A172 (cell line): ENCODE data around the gene MICU1. TPM values are rescaled to one million over a fixed set of nuclear protein-coding genes. Genes with fewer than 3 reads are reported as not detected.
"Not testable (repeated sequence)": the region's sequence is repeated elsewhere in the genome, so short reads cannot be mapped to it uniquely, and the experiment has no call there.

ENCODE experiments used
- DNase-seq: peaks from one replicate; pipeline ENCODE4 v3.0.0-alpha.2; 2015; ENCODE audit warnings: low spot score
- total RNA-seq: library from RNA; depleted of rRNA; stranded (reverse); fragments of >200 nt; shearing (Covaris generic); gene quantifications from 2 replicates; pipeline ENCODE4 v1.2.3, GENCODE V29; 2014

Gene MICU1
- total RNA-seq, 1 experiment from 2014 or later = 85.2 TPM

GRCh38 chr10:72329290-72330068 is 296.4 kb downstream of the MICU1 start:
- DNase-seq = no peak

DNA sequence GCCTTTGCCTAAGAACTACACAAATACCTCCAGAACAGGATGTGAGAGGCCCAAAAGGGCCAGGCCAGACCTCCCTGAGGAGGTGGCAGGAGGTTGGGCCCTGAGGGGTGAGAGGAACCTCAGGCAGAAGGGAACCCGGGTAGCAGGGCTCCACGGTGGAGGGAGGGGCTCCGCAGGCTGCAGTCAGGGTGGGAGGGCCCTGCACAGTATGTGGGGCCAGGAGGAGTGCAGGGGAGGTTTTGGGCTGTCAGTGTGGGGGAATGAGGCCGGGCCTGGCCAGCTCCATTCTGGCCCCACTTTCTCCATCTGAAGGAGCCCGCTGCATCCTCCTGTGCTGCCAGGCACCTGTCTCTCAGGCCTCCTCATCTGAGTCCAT is 297.1 kb downstream of the MICU1 start:
- no peak for DNase-seq

DNA sequence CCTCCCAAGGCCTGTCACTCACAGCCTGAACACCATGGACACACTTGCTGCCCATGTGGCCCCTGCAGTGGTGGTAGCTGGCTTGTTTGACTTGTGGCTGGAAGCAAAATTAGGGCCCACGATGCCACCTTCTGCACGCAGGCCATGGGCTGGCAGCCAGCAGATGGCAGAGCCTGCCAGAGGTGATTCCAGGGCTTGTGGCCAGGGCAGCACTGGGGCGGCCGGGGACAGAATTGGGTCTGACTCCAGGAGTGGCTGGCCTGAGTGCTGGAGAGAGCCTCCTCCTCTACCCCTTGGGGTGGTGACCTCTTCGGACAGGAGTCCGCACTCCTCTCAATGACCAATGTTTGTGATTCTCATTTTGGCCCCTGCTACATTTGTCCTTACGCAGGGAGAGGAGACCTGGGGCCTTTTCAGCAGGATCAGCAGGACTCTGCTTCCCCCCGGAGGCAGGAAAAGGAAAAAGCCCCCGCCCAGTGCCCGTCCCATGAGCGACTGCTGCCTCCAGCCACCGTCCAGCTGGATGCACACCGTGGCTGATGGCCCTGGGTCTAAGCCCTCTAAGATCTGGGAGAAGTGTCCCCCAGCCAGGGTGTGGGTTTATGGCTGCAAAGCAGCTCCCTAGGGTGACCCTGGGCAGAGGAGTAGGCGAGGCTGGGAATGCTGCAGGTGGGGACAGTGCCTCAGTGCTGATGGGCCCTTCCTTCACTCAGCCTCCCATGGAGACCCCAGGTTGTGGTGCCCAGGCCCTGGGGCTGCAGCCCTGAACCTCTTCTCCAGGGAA is 297.6 kb downstream of the MICU1 start:
- peak; percentile 66 for DNase-seq

DNA sequence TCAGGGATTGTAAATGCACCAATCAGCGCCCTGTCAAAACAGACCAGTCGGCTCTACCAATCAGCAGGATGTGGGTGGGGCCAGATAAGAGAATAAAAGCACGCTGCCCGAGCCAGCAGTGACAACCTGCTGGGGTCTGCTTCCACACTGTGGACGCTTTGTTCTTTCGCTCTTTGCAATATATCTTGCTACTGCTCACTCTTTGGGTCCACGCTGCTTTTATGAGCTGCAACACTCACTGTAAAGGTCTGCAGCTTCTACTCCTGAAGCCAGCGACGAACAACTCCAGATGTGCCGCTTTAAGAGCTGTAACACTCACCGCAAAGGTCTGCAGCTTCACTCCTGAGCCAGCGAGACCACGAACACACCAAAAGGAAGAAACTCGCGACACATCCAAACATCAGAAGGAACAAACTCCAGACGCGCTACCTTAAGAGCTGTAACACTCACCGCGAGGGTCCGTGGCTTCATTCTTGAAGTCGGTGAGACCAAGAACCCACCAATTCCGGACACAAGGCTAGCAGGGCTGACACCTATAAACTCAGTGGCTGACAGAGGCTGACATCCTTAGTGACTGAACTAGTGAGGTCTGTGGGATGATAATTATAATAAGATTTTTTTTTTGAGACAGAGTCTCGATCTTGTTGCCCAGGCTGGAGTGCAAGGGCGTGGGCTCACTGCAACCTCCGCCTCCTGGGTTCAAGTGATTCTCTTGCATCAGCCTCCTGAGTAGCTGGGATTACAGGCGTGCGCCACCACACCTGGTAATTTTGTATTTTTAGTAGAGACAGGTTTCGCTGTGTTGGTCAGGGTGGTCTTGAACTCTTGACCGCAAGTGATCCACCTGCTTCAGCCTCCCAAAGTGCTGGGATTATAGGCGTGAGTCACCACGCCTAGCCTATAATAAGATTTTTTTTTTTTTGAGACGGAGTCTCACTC is 298.9 kb downstream of the MICU1 start:
- not testable (repeated sequence) for DNase-seq

DNA sequence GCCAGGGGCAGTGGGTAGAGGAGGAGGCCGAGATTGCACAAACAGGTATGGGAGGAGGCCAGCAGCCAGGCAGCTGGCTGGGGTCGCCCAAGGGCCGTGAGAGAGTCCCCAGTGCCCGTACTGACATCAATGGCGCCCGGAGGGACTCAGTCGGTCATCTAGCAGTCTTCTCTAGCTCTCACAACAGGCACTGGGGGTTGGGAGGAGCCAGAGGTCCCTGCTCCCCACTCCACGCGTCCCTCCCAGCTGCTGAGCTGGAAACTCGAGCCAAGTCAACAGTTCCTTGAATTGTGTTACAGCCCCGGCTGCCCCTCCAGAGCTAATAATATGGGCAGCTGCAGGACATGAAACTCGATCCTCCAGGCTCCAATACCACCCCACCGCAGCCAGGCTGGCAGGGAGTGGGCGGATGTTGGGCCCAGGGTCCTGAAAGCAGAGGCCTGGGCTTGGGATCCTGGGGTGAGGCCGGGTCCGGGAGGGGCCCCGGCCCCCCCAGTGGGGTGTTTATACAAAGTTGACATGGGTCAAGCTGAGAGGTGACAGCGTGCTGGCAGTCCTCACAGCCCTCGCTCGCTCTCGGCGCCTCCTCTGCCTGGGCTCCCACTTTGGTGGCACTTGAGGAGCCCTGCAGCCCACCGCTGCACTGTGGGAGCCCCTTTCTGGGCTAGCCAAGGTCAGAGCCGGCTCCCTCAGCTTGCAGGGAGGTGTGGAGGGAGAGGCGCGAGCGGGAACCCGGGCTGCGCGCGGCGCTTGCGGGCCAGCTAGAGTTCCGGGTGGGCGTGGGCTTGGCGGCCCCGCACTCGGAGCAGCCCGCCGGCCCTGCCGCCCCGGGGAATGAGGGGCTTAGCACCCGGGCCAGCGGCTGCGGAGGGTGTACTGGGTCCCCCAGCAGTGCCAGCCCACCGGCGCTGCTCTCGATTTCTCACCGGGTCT is 300.4 kb downstream of the MICU1 start:
- DNase-seq = not testable (repeated sequence)

DNA sequence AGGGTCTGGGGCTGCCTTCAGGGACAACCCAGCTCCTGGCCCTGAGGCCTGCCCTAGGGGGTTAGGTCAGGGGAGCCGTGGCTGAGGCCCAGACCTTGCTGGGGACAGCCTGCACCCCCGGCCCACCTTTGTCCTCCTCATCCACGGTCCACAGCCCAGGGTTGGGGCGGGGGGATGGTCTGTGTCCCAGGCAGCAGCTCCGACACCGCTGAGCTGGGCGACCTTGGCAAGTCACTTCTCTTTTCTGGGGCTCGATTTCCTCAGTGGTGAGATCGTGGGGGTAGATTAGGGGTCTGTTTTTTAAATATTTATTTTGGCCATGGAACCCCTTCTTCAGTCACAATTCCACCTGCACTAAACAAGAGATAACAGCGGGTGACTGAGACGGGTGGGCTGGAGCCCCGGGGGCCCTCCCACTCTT is 302.1 kb downstream of the MICU1 start:
- DNase-seq = no peak

DNA sequence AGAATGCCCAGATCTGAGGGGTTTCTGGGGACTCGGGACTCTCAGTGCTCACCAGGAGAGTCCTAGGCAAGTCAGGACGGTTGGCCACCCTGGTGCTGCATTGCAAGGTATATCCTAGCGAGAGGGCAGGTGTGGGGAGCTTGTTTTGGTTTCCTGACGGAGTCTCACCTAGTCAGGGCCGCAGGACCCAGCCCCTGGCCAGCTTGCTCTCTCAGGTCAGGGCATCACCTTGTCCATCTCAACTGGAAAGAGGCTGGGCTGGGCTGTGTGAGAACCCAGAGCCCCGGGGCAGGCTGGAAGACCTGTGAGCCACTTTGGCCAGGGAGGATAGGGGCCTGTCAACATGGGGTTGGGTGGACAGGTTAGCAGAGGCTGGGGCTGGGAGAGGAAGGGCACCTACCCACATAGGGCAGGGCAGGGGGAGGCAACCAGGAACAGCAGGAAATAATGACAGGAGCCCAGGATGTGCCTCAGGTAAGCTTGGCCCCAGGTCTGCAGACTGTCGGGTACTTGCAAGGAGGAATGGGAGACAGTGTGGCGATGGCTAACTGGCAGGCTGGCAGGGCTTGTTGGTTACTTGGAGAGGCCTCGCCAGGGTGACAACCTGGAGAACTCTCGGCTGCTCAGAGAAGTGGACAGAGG is 302.6 kb downstream of the MICU1 start:
- DNase-seq = no peak

DNA sequence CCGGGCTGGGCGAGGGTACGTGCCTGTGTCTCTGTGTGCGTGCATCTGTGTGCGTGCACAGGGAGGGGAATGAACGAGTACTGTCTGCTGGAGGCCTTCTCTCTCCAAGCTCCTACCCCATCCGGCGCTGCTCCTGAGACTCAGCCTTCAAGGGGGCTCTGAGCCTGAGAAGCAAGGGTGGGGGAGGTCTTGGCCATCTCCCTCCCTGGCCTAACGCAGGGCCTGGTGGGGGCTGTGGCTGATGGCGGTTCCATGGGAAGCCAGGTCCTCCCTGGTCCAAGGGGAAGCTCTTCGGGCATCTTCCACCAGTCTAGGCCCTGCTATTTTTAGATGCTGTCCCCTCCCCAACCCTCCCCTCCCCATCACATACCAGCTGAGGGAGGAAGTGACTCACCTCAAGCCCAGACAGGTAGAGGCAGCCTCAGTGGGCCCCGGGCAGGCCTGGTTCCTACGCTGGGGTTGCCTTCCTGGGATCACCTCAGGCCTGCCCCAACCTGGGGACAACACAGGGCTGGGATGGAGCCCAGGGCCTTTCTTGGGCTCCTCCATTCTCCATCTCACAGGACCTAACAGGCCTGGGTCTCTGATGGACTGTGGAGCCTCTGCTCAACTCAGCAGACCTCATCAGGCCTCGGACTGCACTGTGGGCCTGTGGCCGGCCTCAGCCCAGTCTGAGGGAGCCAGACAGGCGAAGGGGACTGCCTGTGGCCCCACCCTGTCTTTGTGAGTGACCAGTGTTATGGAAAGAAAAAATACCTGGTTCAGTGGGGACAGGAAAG is 303.4 kb downstream of the MICU1 start:
- DNase-seq = no peak

GRCh38 chr10:72322030-72322279 is 303.9 kb downstream of the MICU1 start:
- no peak for DNase-seq

- DNase-seq = no peak
Observed at GRCh38 chr10:72321248-72322029, 304.4 kb downstream of the MICU1 start.

DNA sequence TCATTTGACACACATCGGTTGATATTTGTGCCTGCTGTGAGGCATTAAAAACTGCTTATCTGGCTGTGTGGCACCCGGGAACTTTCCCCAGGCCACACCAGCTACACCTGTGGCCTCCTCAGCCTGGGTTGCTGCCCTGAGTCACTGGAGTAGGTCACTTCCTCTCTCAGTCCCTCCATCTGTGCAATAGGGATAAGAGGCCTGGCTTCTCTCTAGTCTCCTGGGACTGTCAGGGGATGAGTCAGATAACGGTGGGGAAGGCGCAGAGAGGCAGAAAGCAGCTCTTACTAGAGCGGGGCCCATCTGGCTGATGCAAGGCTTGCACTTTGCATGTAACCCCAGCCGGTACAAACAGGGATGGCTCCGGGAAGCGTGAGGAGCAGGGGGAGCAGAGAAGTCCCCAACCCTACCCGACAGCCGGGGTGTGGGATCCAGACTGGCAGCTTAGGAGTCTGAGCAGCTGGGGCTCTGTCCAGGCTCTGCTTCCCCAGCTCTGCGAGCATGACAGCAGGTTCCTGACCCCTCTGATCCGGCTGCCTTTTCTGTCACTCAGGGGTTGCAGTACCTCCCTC is 305.1 kb downstream of the MICU1 start:
- DNase-seq = peak; percentile 99

DNA sequence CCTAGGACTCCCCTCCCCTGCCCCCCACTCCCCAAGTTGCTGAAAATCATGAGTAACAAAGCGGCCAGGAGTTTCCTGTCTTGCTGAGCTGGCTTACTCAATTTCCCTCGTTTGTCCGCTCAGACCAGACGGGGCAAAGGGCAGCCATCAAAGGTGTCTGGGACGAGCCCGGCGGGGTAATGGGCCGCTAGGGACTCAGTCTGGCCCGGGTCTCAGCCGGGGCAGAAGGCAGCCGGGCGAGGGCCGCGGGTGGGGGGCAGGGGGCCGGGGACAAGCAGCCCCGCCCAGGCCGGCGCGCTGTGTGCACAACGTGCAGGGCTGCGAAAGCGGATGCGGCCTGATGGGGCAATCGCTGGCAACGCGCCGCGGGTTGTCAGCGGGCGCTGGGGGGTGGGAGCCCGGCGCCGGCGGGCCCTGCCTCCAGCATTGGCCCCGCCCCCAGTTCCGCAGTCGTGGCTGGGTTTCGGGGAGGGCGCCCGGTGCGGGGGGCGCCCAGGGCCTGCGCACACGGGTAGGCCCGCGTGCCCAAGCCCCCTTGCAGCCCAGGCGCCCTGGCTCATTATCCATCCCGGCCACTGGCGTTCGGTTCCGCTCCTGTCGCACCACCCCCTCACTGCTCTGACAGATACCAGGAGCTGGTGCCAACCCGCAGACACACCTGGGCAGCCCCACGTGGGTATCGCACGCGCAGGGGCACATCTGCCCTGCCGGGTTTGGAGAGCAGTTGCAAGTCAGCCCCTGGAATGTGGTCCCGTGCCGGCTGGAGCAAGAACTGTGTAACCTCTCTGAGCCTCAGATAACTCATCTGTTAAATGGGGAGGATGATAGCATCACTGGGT is 306.2 kb downstream of the MICU1 start:
- DNase-seq = peak; percentile 84

- no peak for DNase-seq
Observed at GRCh38 chr10:72318418-72319262, 307.2 kb downstream of the MICU1 start.
